GM12878 (cell line): ENCODE data around the gene CNOT8. TPM values are rescaled to one million over a fixed set of nuclear protein-coding genes. Genes with fewer than 3 reads are reported as not detected.

ENCODE experiments used
- ATAC-seq: fragments of 200-7000 bp; cut with Tn5 transposase; 3 replicates; pipeline ENCODE4 v1.9.1; 2020; ENCODE audit warnings: mild to moderate bottlenecking, moderate library complexity
- BruUV-seq: library from RNA; stranded (reverse); fragments of 400-500 nt; replicated peaks from 2 replicates; lab custom pipeline; 2021; lab: Mats Ljungman, UMichigan
- CTCF ChIA-PET: fragments of 300-600 bp; sonication (Branson Sonifier 250); formaldehyde crosslinking; extraction: SDS; loops from one replicate; lab custom pipeline; 2021; ENCODE audit warnings: inconsistent platforms; lab: Yijun Ruan, JAX
- POLR2A ChIA-PET: fragments of 350-600 bp; formaldehyde crosslinking; extraction: SDS; loops from one replicate; lab custom pipeline; 2021; ENCODE audit warnings: inconsistent platforms; lab: Charles Lee
- RAD21 ChIA-PET: fragments of 300-600 bp; sonication (Branson Sonifier 250); formaldehyde crosslinking; loops from one replicate; lab custom pipeline; 2023; ENCODE audit warnings: antibody characterized with exemption; ENCODE audit not compliant: unreplicated experiment; lab: Charles Lee
- SMC1A ChIA-PET: fragments of 300-600 bp; sonication (Branson Sonifier 250); formaldehyde crosslinking; loops from one replicate; lab custom pipeline; 2023; ENCODE audit not compliant: unreplicated experiment, uncharacterized antibody; lab: Charles Lee
- DNase-seq: peaks from one replicate; pipeline ENCODE4 v3.0.0-alpha.2; 2011; ENCODE audit warnings: low read depth, low spot score
- FAIRE-seq: peaks from 3 replicates; lab custom pipeline; 2011; peaks lifted over from hg19 to GRCh38; lab: Jason Lieb, UNC
- H2AFZ ChIP-seq: 2 replicates; pipeline ENCODE4 v1.6.0; 2011; ENCODE audit warnings: low read depth, low read length, control low read depth; ENCODE audit not compliant: control insufficient read depth
- H3K27ac ChIP-seq: 2 replicates; pipeline ENCODE4 v1.5.1; 2011; ENCODE audit warnings: control low read depth; ENCODE audit not compliant: control insufficient read depth, insufficient read depth
- H3K27me3 ChIP-seq, 2 experiments: replicated peaks in 1 of 2; 2 replicates each; pipeline versions ENCODE4 v1.6.0 to v1.6.1; 2011; ENCODE audit warnings: low read length in 1 of 2; ENCODE audit not compliant: control insufficient read depth in 2 of 2, insufficient read depth in 2 of 2
- H3K36me3 ChIP-seq, 2 experiments: 2 replicates each; pipeline ENCODE4 v1.5.1; 2011; ENCODE audit warnings: low read length in 1 of 2; ENCODE audit not compliant: control insufficient read depth in 2 of 2, insufficient read depth in 2 of 2
- H3K4me1 ChIP-seq: 2 replicates; pipeline ENCODE4 v1.6.1; 2011; ENCODE audit warnings: mild to moderate bottlenecking, low read length, moderate library complexity, mixed read lengths; ENCODE audit not compliant: control insufficient read depth, insufficient read depth
- H3K4me2 ChIP-seq: 2 replicates; pipeline ENCODE4 v1.6.0; 2011; ENCODE audit warnings: control low read depth; ENCODE audit not compliant: control insufficient read depth, insufficient read depth
- H3K4me3 ChIP-seq: fragments of 200-600 bp; sonication (generic); 2 replicates; pipeline ENCODE4 v1.5.1; 2016
- H3K79me2 ChIP-seq: 2 replicates; pipeline ENCODE4 v1.6.0; 2011; ENCODE audit warnings: low read length; ENCODE audit not compliant: control insufficient read depth, insufficient read depth
- H3K9ac ChIP-seq: 2 replicates; pipeline ENCODE4 v1.8.0; 2011; ENCODE audit warnings: low read length, control low read depth, mixed read lengths; ENCODE audit not compliant: control insufficient read depth, insufficient read depth
- H3K9me3 ChIP-seq: replicated peaks from 3 replicates; pipeline ENCODE4 v1.5.1; 2011; ENCODE audit warnings: mild to moderate bottlenecking, low read length; ENCODE audit not compliant: control insufficient read depth, insufficient read depth
- H4K20me1 ChIP-seq: 2 replicates; pipeline ENCODE4 v1.6.0; 2011; ENCODE audit not compliant: control insufficient read depth, insufficient read depth
- CBFB ChIP-seq: IDR thresholded peaks from 2 replicates; pipeline ENCODE4 v1.6.1; 2016; ENCODE audit warnings: antibody characterized with exemption, low read depth
- CHD4 ChIP-seq: fragments of 200-600 bp; sonication (generic); IDR thresholded peaks from 2 replicates; pipeline ENCODE4 v1.6.1; 2016; ENCODE audit warnings: mild to moderate bottlenecking
- CREB1 ChIP-seq: IDR thresholded peaks from 2 replicates; pipeline ENCODE4 v1.6.1; 2012; ENCODE audit warnings: low read depth, mild to moderate bottlenecking, inconsistent platforms
- IKZF1 ChIP-seq: fragments of 450-650 bp; conservative IDR thresholded peaks from 2 replicates; pipeline ENCODE4 v1.6.1; 2017; ENCODE audit warnings: antibody characterized with exemption, mild to moderate bottlenecking
- IKZF2 ChIP-seq, 2 experiments: fragments of 450-650 bp; IDR thresholded peaks; 2 replicates each; pipeline ENCODE4 v1.6.1; 2017; ENCODE audit warnings: mild to moderate bottlenecking in 2 of 2, moderate library complexity in 2 of 2
- KAT2A ChIP-seq: conservative IDR thresholded peaks from 2 replicates; pipeline ENCODE4 v1.6.1; 2011; ENCODE audit warnings: low read depth, low read length; ENCODE audit not compliant: control insufficient read depth
- LARP7 ChIP-seq: fragments of 450-650 bp; IDR thresholded peaks from 2 replicates; pipeline ENCODE4 v1.6.1; 2017; ENCODE audit warnings: mild to moderate bottlenecking
- MEF2B ChIP-seq: fragments of 450-650 bp; IDR thresholded peaks from 2 replicates; pipeline ENCODE4 v1.6.1; 2018; ENCODE audit warnings: mild to moderate bottlenecking, moderate library complexity; ENCODE audit not compliant: partially characterized antibody, poor library complexity, severe bottlenecking
- NFIC ChIP-seq: IDR thresholded peaks from 2 replicates; pipeline ENCODE4 v1.6.1; 2012; ENCODE audit warnings: low read depth, mild to moderate bottlenecking, inconsistent platforms, low read length, moderate library complexity
- NFXL1 ChIP-seq: fragments of 450-650 bp; IDR thresholded peaks from 2 replicates; pipeline ENCODE4 v1.6.1; 2017; ENCODE audit warnings: antibody characterized with exemption, mild to moderate bottlenecking, borderline replicate concordance
- NR2C1 ChIP-seq: fragments of 450-650 bp; IDR thresholded peaks from 2 replicates; pipeline ENCODE4 v1.6.1; 2017; ENCODE audit warnings: antibody characterized with exemption, mild to moderate bottlenecking, moderate library complexity
- POLR2A ChIP-seq: IDR thresholded peaks from 2 replicates; pipeline ENCODE4 v1.6.1; 2011; ENCODE audit warnings: low read depth, mild to moderate bottlenecking, low read length
- RFX5 ChIP-seq: IDR thresholded peaks from 2 replicates; pipeline ENCODE4 v1.6.1; 2011; ENCODE audit warnings: low read depth, low read length, improper control_type of control experiment
- TARDBP ChIP-seq: IDR thresholded peaks from 2 replicates; pipeline ENCODE4 v1.6.1; 2016; ENCODE audit warnings: borderline replicate concordance
- WRNIP1 ChIP-seq: IDR thresholded peaks from 2 replicates; pipeline ENCODE4 v1.6.1; 2011; ENCODE audit warnings: low read depth, low read length, improper control_type of control experiment, borderline replicate concordance
- WGBS: methylation state at CpG from one replicate; pipeline ENCODE4 v1.1.6; 2016; ENCODE audit warnings: low lambda C conversion rate; ENCODE audit not compliant: insufficient replicate concordance, insufficient coverage; ENCODE audit errors: missing lambda C conversion rate; 5-methylcytosine and 5-hydroxymethylcytosine counted together
- in situ Hi-C: fragments of 300-500 bp; cut with MboI; formaldehyde crosslinking; loops from 9 replicates; pipeline ENCODE4 v1.14.3; 2018; ENCODE audit warnings: mixed read lengths
- intact Hi-C: fragments of 100-400 bp; cut with micrococcal nuclease; formaldehyde crosslinking; loops from one replicate; pipeline ENCODE4 v1.14.2; 2022; ENCODE audit not compliant: unreplicated experiment
- polyA plus RNA-seq, 11 experiments: library from polyadenylated mRNA; depleted of rRNA in 4 of 11; unstranded in 6 of 11; stranded (reverse) in 5 of 11; fragments of >200 nt; fragmentation: Nextera tagmentation in 4 of 11; fragmentation: Illumina TruSeq in 1 of 11; extraction: Ambion mirVana in 4 of 11; extraction: Trizol in 1 of 11; gene quantifications; 1 replicate in 1 of 11; 2 replicates in 10 of 11; pipeline versions ENCODE4 v1.2.1 to v1.2.3, GENCODE V29; 2011 to 2016; ENCODE audit warnings: inconsistent platforms in 2 of 11, missing spikeins in 2 of 11, low read depth in 1 of 11
- total RNA-seq, 4 experiments: library from RNA; depleted of rRNA in 3 of 4; stranded (reverse); fragments of >200 nt in 3 of 4; fragmentation: Illumina TruSeq in 1 of 4; extraction: Trizol in 1 of 4; gene quantifications; 2 replicates each; pipeline versions ENCODE4 v1.2.1 to v1.2.3, GENCODE V29; 2013 to 2021
- TF ChIP-seq, protein P1 (sequence below): IDR thresholded peaks from 2 replicates; pipeline ENCODE4 v1.6.1; 2011; ENCODE audit warnings: borderline replicate concordance, low read depth, mild to moderate bottlenecking, moderate library complexity, mixed read lengths, low read length; ENCODE audit not compliant: insufficient read depth; ENCODE audit errors: extremely low read length
- TF ChIP-seq, protein P2 (sequence below): fragments of 150-350 bp; IDR thresholded peaks from 2 replicates; pipeline ENCODE4 v1.6.1; 2014; ENCODE audit warnings: mild to moderate bottlenecking, low read depth, low read length

The CNOT8 gene
- total and polyA plus RNA-seq, 10 of the 15 experiments (the other 5 are each of a cell fraction or from before 2014, with no cell fraction given) = 13.2 to 57.1 (median 39.0) TPM

DNA sequence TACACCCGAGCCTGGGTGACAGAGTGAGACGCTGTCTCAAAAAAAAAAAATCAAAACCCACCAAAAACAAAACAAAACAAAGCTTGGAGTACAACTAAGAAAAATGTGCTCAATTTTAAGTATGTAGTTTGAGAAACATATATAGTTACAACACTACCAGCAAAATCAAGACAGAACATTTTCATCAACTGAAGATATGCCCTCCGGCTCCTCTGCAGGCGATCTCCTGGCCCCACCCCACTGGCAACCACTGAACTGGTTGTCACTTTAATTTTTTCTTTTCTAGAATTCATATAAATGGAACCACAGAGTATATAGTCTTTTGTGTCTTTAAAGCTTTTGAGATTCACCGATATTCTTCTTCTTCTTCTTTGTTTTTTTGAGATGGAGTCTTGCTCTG is 35.0 kb downstream of the CNOT8 start:
- intact Hi-C loops = no loop called here
- FAIRE-seq (no peak), ATAC-seq (no peak), DNase-seq (no peak)
- WGBS = 91% methylated on average over 5 of the region's 5 CpGs
- in situ Hi-C loops = no loop called here
- Histone ChIP-seq H2AFZ (no peak overlapping the region), H3K9ac (no peak overlapping the region), H3K4me2 (no peak overlapping the region), H3K27me3 (no peaks in the 10 kb centered on the region), H3K4me3 (no peak overlapping the region), H3K79me2 (no peaks in the 10 kb centered on the region), H3K4me1 (no peaks in the 10 kb centered on the region), H3K27ac (no peak overlapping the region), H3K9me3 (no peaks in the 10 kb centered on the region), H4K20me1 (no peaks in the 10 kb centered on the region), H3K36me3 (peaks cover 16 to 30% of the 10 kb centered on the region in 2 experiments)
- no TSS peak for BruUV-seq
- POLR2A ChIA-PET = no interaction called here
- TF ChIP-seq, protein P1, sequence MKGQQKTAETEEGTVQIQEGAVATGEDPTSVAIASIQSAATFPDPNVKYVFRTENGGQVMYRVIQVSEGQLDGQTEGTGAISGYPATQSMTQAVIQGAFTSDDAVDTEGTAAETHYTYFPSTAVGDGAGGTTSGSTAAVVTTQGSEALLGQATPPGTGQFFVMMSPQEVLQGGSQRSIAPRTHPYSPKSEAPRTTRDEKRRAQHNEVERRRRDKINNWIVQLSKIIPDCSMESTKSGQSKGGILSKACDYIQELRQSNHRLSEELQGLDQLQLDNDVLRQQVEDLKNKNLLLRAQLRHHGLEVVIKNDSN = no peak
- no peak for TF ChIP-seq KAT2A
- TF ChIP-seq NFIC = no peak
- no peak for TF ChIP-seq CHD4
- TF ChIP-seq POLR2A = no peak
- TF ChIP-seq, protein P2, sequence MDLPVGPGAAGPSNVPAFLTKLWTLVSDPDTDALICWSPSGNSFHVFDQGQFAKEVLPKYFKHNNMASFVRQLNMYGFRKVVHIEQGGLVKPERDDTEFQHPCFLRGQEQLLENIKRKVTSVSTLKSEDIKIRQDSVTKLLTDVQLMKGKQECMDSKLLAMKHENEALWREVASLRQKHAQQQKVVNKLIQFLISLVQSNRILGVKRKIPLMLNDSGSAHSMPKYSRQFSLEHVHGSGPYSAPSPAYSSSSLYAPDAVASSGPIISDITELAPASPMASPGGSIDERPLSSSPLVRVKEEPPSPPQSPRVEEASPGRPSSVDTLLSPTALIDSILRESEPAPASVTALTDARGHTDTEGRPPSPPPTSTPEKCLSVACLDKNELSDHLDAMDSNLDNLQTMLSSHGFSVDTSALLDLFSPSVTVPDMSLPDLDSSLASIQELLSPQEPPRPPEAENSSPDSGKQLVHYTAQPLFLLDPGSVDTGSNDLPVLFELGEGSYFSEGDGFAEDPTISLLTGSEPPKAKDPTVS = no peak
- no peak for TF ChIP-seq RFX5
- no peak for TF ChIP-seq CREB1
- TF ChIP-seq NFXL1 = no peak
- TF ChIP-seq IKZF2 (IDR thresholded peaks at IDR 0.05) = no peak
- TF ChIP-seq WRNIP1 = no peak
- no peak for TF ChIP-seq TARDBP
- TF ChIP-seq LARP7 = no peak
- no peak for TF ChIP-seq CBFB
- no peak for TF ChIP-seq MEF2B
- no peak for TF ChIP-seq IKZF1
- TF ChIP-seq NR2C1 = no peak
- RAD21 ChIA-PET = interaction anchor here (0.6 kb wide), 1 partner anchor 16 kb away, joined by 3 read pairs; no protein-coding TSS in a partner anchor
- SMC1A ChIA-PET = interaction anchor here (0.6 to 1.3 kb wide), 4 partner anchors 10 to 1466 kb away, joined by 3 to 6 read pairs (median 4); no protein-coding TSS in a partner anchor
- CTCF ChIA-PET = no interaction called here
